EL (cell line): ENCODE measurements around the gene IKZF2.

Experiments
- DNase-seq: peaks from one replicate; pipeline ENCODE4 v3.0.0-alpha.2; 2016

Gene IKZF2

GRCh38 chr2:213098612-213099011 is 52.8 kb downstream of the IKZF2 start:
- no peak for DNase-seq

GRCh38 chr2:213091765-213092164 is 59.6 kb downstream of the IKZF2 start:
- DNase-seq: no peak

- no peak for DNase-seq
These were observed 60.6 kb downstream of the IKZF2 start for GRCh38 chr2:213090772-213091171.

- peak; percentile 34 for DNase-seq
These were observed 62.0 kb downstream of the IKZF2 start for GRCh38 chr2:213089438-213089837.

GRCh38 chr2:213087040-213087439 is 64.4 kb downstream of the IKZF2 start:
- no peak for DNase-seq

- peak; percentile 57 for DNase-seq
These were observed 64.8 kb downstream of the IKZF2 start for GRCh38 chr2:213086571-213086970.

- peak; percentile 16 for DNase-seq
These were observed 65.4 kb downstream of the IKZF2 start for GRCh38 chr2:213086050-213086449.

- DNase-seq: no peak
These were observed 65.9 kb downstream of the IKZF2 start for GRCh38 chr2:213085538-213085937.

- no peak for DNase-seq
These were observed 67.2 kb downstream of the IKZF2 start for GRCh38 chr2:213084261-213084660.

GRCh38 chr2:213080969-213081617 is 70.3 kb downstream of the IKZF2 start:
- no peak for DNase-seq

- no peak for DNase-seq
These were observed 71.7 kb downstream of the IKZF2 start for GRCh38 chr2:213079756-213080155.

GRCh38 chr2:213078686-213079085 is 72.7 kb downstream of the IKZF2 start:
- no peak for DNase-seq

GRCh38 chr2:213069531-213069930 is 81.9 kb downstream of the IKZF2 start:
- DNase-seq: no peak

- no peak for DNase-seq
These were observed 82.6 kb downstream of the IKZF2 start for GRCh38 chr2:213068676-213069359.

GRCh38 chr2:213067888-213068287 is 83.5 kb downstream of the IKZF2 start:
- peak; percentile 35 for DNase-seq

- no peak for DNase-seq
These were observed 85.0 kb downstream of the IKZF2 start for GRCh38 chr2:213066443-213066743.

- DNase-seq: peak; percentile 24
These were observed 85.6 kb downstream of the IKZF2 start for GRCh38 chr2:213065583-213066442.

GRCh38 chr2:213064099-213064498 is 87.3 kb downstream of the IKZF2 start:
- no peak for DNase-seq

GRCh38 chr2:213057977-213058376 is 93.4 kb downstream of the IKZF2 start:
- no peak for DNase-seq

- no peak for DNase-seq
These were observed 105.0 kb downstream of the IKZF2 start for GRCh38 chr2:213046431-213046830.

- DNase-seq: no peak
These were observed 107.8 kb downstream of the IKZF2 start for GRCh38 chr2:213043566-213043965.

GRCh38 chr2:213042262-213042661 is 109.2 kb downstream of the IKZF2 start:
- DNase-seq: no peak

GRCh38 chr2:213036836-213037235 is 114.6 kb downstream of the IKZF2 start:
- peak; percentile 56 for DNase-seq

GRCh38 chr2:213034585-213034984 is 116.8 kb downstream of the IKZF2 start:
- DNase-seq: no peak
